ENCODE measurements around the gene XK. TPM values are rescaled to one million over a fixed set of nuclear protein-coding genes. Genes with fewer than 3 reads are reported as not detected.

Gene XK
- total and polyA plus RNA-seq, 10 of the 15 experiments (the other 5 are each of a cell fraction or from before 2014, with no cell fraction given), result not detected

DNA sequence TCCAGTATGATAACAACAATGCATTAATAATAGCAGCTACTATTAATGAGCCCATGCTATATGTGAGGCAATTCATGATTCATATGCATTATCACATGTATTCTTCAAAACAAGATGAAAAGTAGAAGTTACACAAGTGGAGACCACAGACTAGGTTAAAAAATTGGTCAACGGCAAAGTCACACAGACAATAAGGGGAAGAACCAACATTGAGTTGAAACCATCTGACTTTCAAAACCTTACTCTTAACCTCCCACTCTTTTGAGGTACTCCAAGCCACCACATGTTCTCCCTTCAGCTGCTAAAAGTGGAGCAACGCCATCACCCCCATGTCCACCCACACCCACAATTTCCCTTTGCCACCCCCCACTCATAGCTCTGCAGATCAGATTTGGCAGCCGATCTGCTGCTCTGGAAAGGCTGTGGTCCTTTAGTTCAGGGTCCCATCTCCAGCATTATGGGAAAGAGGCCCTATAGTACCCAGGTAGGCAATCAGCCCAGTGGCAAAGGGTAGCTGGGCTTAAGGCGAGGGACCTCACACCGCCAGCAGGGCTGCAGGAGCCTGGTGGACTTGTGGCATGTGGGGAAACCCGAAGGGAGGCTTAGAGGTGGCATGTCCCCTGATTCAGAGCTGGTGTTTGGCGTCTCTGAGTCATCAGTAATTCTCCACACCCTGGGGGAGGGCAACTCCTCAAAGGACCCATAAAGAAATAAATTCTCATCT is 60.8 kb downstream of the XK start (continued):
- TF ChIP-seq, protein P1, sequence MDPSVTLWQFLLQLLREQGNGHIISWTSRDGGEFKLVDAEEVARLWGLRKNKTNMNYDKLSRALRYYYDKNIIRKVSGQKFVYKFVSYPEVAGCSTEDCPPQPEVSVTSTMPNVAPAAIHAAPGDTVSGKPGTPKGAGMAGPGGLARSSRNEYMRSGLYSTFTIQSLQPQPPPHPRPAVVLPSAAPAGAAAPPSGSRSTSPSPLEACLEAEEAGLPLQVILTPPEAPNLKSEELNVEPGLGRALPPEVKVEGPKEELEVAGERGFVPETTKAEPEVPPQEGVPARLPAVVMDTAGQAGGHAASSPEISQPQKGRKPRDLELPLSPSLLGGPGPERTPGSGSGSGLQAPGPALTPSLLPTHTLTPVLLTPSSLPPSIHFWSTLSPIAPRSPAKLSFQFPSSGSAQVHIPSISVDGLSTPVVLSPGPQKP (IDR thresholded peaks at IDR 0.05; ENCODE audit: low read depth, low read length), result no peak
- TF ChIP-seq IRF4 (IDR thresholded peaks at IDR 0.05; ENCODE audit: low read depth, low read length) (0 out of 2 replicates have a peak, but pooled peaks have one; percentile 36), SREBF2 (IDR thresholded peaks at IDR 0.05; ENCODE audit: low read length) (no peak), ZNF622 (IDR thresholded peaks at IDR 0.05) (no peak), SIX5 (IDR thresholded peaks at IDR 0.05; ENCODE audit: low read depth, low read length, severe bottlenecking) (no peak), EP300 (IDR thresholded peaks at IDR 0.05; ENCODE audit: borderline replicate concordance in 1 of 2, control insufficient read depth in 1 of 2, low read depth in 2 of 2, low read length in 2 of 2) (peak in 1 of 2 experiments; percentile 59; a peak in 2 of 4 replicates), SP1 (IDR thresholded peaks at IDR 0.05; ENCODE audit: low read depth, low read length) (no peak), WRNIP1 (IDR thresholded peaks at IDR 0.05; ENCODE audit: borderline replicate concordance, low read depth, low read length) (no peak), JUND (IDR thresholded peaks at IDR 0.05; ENCODE audit: low read depth, low read length) (no peak), MTA2 (IDR thresholded peaks at IDR 0.05; ENCODE audit: low read depth) (peak; percentile 62; the same call in 1 of the 2 replicates), NR2F1 (conservative IDR thresholded peaks at IDR 0.05) (no peak), RCOR1 (conservative IDR thresholded peaks at IDR 0.05; ENCODE audit: low read depth, low read length) (no peak), MYC (IDR thresholded peaks at IDR 0.05; ENCODE audit: insufficient read depth, insufficient read length, insufficient replicate concordance, low read length, severe bottlenecking) (no peak), SIN3A (IDR thresholded peaks at IDR 0.05; ENCODE audit: low read depth, low read length) (0 out of 2 replicates have a peak, but pooled peaks have one; percentile 26), TAF1 (IDR thresholded peaks at IDR 0.05; ENCODE audit: borderline replicate concordance, low read depth, low read length) (no peak), FOS (IDR thresholded peaks at IDR 0.05; ENCODE audit: borderline replicate concordance, extremely low read depth, insufficient read length) (no peak), FOXK2 (IDR thresholded peaks at IDR 0.05) (no peak), BCL11A (IDR thresholded peaks at IDR 0.05; ENCODE audit: low read depth, low read length) (peak; percentile 53; the same call in 1 of the 2 replicates), NFYB (IDR thresholded peaks at IDR 0.05; ENCODE audit: insufficient read depth, low read depth, low read length) (no peak), BRCA1 (IDR thresholded peaks at IDR 0.05; ENCODE audit: low read depth, low read length) (no peak)
- TF ChIP-seq, protein P2, sequence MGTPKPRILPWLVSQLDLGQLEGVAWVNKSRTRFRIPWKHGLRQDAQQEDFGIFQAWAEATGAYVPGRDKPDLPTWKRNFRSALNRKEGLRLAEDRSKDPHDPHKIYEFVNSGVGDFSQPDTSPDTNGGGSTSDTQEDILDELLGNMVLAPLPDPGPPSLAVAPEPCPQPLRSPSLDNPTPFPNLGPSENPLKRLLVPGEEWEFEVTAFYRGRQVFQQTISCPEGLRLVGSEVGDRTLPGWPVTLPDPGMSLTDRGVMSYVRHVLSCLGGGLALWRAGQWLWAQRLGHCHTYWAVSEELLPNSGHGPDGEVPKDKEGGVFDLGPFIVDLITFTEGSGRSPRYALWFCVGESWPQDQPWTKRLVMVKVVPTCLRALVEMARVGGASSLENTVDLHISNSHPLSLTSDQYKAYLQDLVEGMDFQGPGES (IDR thresholded peaks at IDR 0.05), result no peak
- TF ChIP-seq, protein P3, sequence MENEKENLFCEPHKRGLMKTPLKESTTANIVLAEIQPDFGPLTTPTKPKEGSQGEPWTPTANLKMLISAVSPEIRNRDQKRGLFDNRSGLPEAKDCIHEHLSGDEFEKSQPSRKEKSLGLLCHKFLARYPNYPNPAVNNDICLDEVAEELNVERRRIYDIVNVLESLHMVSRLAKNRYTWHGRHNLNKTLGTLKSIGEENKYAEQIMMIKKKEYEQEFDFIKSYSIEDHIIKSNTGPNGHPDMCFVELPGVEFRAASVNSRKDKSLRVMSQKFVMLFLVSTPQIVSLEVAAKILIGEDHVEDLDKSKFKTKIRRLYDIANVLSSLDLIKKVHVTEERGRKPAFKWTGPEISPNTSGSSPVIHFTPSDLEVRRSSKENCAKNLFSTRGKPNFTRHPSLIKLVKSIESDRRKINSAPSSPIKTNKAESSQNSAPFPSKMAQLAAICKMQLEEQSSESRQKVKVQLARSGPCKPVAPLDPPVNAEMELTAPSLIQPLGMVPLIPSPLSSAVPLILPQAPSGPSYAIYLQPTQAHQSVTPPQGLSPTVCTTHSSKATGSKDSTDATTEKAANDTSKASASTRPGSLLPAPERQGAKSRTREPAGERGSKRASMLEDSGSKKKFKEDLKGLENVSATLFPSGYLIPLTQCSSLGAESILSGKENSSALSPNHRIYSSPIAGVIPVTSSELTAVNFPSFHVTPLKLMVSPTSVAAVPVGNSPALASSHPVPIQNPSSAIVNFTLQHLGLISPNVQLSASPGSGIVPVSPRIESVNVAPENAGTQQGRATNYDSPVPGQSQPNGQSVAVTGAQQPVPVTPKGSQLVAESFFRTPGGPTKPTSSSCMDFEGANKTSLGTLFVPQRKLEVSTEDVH (IDR thresholded peaks at IDR 0.05; ENCODE audit: low read depth, partially characterized antibody), result no peak
- TF ChIP-seq, protein P4, sequence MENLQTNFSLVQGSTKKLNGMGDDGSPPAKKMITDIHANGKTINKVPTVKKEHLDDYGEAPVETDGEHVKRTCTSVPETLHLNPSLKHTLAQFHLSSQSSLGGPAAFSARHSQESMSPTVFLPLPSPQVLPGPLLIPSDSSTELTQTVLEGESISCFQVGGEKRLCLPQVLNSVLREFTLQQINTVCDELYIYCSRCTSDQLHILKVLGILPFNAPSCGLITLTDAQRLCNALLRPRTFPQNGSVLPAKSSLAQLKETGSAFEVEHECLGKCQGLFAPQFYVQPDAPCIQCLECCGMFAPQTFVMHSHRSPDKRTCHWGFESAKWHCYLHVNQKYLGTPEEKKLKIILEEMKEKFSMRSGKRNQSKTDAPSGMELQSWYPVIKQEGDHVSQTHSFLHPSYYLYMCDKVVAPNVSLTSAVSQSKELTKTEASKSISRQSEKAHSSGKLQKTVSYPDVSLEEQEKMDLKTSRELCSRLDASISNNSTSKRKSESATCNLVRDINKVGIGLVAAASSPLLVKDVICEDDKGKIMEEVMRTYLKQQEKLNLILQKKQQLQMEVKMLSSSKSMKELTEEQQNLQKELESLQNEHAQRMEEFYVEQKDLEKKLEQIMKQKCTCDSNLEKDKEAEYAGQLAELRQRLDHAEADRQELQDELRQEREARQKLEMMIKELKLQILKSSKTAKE (IDR thresholded peaks at IDR 0.05; ENCODE audit: low read depth, poor library complexity, severe bottlenecking), result peak; percentile 40
